ENCODE measurements around the gene CIZ1.

Gene CIZ1

DNA sequence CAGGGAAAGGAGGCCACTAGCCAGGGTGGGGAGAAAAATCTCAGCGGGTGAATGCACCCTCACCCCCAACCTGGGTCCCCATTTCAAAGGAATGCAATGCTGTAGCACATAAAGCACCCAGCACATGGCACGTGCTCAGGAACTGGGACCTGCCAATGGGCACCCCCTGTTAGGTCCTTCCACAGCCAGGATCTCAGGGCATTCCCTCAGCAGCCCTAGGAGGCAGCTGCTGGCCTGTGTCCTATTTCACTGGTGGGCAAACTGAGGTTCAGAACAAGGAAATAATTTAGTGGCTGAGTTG, 20.6 kb upstream of the CIZ1 start:
- no peak for DNase-seq

DNA sequence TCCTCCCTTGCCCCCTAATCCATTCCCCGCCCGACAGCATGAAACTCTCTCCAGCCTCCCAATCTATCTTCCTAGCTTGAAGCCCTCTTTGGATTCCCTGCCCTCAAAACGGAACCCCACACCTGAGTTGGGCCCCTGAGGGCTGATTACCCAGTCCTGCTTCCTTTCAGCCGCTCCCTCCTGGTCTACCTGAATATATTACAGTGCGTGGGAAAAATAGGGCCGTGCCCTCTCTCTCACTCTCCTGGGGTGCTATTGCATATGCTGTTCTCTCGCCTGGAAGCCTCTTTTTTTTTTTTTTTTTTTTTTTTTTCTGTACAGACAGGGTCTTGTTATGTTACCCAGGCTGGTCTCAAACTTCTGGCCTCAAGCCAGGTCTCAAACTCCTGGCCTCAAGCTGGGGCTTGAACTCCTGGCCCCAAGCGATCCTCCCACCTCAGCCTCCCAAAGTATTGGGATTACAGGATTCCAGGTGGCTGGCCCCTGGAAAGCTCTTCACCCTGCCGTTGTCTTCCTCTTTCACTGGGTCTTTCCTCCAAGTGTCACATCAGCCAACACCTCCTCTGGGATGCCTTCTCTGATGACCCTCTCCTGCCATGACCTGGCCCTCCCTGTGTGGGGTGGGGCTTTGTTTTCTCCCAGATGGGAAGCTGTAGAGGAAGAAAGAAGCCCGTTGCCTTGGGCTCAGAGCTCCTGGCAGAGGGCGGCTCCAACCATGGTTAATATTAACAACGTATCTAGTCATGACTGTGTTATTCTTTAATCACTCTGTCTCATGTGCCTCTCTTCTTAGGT, 20.0 kb upstream of the CIZ1 start:
- DNase-seq, result no peak

DNA sequence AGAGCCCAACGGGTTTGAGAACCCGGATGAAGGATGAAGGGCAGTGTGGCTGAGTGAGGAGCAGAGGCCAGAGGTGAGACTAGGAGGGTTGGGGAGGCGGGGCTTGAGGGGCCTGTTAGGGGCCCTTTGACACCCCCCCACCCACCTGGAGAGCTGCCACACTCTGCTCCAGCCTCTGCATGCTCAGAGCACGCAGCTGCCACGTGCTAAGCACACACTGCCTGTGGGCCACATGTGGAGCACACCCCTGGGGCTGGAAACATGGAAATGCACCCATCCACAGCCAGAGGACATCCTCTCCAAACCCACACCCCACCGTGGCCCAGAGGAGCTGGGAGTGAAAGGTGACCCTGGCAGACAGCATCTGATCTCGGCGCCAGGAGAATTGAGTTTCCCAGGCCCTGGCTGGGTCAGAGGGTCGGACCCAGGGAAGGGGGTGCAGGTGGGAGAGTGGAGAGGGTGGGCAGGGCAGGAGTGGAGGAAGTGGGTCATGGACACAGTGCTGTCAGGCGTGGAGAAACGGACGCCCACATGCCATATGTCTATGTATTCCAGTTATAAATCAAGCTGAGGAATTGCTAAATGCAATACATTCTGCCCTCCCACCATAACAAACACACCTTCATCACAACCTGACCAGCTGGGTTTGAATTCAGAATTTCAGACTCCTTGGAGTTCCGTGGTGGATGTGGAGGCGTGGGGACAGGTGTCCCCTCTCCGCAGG, 17.7 kb upstream of the CIZ1 start:
- no peak for DNase-seq

DNA sequence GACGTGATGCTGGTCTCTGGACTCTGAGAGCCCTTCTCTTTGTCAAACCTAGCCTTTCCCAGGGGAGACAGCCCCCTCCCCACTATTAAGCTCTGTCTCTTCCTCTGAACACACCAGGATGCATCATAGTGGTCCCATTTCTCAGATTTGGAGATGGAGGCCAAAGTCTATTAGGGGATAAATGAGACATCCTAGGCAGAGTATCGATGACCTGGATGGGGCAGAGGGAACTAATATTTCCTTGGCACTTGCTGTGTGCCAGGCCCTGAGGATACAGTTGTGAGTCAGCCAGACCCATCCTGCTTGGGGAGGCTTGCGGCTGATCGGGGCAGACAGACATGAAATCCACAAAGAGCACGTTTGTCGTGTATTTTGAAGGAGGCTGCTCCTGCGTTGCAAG, 17.0 kb upstream of the CIZ1 start:
- no peak for DNase-seq

DNA sequence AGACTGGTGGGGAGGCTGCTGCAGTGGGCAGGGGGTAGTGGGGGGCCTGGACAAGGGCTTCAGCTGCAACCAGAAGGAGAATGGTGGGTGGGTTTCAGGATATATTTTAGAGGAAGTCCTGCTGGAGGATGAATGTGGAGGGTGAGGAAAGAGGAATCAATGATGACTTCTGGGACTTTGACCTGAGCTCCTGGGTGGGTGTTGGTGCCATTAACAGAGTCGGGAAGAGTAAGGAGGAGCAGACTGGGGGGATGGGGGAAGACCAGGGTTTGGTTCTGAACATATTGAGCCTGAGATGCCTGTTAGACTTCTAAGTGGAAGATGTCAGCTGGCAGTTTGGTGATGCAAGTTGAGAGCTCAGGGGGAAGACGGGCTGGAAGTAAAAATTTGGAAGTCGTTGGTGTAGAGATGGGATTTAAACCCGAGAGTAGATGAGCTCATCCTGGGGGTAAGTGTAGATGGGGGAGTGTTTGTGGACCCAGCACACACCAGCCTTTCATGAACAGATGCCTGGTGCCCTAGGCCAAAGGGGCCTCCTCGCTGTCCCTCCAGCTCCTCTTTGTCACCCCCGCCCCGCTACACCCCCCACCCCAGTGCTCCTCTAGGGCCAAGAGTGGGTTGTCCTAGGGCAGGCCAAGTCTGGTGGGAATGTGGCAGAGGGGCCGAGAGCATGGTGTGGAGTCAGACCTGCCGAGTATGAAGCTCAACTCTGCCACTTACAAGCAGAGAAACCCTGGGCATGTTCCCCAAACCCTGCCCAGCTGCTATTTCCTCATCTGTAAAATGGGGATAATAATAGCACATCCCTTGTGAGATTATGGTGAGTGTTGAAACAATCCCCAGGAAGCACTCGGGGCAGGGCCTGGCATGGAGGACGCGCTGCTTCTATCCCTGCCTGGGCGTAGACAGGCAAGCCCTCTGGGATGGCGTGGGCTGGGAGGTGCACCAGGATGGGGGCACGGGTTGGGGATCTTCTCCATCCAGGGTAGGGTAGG, 15.8 kb upstream of the CIZ1 start:
- no peak for DNase-seq

DNA sequence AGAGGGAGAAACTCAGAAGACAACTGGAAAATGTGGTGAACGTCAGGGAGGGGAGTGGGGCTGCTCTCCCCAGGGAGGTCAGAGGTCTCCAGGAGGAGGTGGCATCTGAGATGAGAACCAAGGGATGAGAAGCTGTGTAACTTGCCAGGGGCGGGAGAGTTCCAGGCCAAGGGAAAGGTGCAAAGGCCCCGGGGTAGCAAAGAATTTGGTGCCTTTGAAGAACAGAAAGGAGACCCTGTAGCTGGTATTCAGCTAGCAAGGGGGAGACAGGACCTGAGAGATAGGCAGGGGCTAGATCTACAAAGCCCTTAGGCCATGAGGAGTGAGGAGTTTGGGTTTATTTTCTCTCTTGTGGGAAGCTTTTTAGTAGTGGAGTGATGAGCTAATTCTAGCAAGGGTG, 15.1 kb upstream of the CIZ1 start:
- no peak for DNase-seq

DNA sequence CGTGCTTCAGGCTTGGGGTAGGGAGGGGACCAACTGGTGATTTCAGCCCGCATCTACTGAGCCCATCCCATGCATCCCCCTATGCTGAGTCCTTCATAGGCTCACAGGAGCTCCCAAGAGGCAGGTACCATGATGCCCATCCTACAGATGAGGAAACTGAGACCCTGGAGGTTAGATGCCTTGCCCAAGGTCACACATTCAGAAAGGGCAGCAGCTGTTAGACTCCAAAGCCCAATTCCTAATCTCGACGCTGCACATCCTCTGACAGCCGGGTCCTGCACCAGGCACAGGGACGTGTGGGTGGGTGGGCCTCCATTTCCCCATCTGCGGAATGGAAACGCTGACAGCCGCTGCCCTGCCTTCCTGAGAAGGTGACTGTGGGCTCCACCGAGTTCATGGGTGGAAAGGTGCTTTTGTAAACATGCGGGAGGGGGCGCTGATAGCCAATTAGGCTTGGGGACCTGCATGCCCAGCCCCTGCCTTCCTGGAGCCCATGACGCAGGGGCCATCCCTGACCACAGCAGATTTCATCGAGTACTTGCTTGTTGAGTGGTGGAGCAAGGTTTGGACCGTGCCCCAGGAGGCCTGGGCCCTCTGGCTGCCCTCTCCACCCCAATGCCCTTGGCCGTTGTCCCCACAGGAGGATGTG, 14.0 kb upstream of the CIZ1 start:
- DNase-seq, result no peak

DNA sequence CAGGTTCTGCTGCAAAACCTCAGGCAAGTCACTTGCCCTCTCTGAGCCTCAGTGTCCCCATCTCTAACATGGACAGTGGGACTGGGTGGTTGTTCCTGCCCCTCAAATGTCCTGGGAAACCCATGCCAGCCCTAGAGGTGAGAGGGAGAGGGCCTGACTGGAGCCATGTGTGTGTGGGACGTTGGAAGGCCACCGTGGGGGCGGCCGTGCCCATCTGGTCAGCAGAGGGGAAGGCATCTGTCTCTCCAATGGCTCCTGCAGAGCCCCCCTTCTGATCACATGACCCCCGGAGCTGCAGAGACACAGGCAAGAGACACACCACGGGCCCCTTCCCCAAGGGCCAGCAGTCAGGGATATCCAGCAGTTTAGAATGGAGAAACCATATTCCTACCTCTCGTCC, 13.5 kb upstream of the CIZ1 start:
- DNase-seq, result no peak

DNA sequence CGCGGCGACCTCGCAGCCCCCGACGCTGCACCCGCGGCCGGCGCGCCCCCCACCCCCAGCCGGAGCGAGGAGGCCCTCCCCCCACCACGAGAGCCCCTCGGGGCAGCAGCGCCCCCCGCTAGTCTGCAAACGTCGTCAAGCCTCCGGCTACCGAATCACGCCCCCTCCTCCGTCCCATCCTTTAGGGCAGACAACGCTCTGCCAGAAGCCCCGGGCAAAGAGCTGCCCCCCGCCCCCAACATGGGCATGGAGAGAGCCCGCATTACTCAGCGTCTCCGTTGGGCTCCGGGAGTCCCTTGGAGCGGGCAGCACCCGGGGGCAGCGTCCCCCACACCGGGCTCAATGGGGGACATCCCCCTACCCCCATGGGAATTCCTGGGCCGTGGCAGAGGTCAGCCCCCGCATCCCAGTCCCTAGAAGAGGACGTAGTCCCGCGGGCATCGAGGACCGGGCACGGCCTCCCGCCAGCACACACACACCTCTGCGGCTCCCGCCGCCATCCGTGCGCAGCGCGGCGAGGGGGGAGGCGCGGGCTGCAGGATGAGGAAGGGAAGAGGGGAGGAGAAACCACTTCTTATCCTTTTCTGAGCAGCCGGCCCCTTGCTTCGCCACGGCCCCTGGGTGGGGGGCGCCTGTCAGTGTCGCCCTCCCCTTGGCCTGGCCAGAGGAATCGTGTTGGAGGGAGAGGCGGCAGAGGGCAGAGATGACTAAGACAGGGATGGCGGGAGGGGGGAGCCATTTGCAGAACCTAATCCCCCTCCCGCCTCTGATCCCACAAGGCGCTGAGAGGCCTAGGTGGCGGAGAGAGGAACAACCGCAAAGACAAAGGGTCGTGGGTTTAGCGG, 12.6 kb upstream of the CIZ1 start:
- peak; percentile 33 for DNase-seq

DNA sequence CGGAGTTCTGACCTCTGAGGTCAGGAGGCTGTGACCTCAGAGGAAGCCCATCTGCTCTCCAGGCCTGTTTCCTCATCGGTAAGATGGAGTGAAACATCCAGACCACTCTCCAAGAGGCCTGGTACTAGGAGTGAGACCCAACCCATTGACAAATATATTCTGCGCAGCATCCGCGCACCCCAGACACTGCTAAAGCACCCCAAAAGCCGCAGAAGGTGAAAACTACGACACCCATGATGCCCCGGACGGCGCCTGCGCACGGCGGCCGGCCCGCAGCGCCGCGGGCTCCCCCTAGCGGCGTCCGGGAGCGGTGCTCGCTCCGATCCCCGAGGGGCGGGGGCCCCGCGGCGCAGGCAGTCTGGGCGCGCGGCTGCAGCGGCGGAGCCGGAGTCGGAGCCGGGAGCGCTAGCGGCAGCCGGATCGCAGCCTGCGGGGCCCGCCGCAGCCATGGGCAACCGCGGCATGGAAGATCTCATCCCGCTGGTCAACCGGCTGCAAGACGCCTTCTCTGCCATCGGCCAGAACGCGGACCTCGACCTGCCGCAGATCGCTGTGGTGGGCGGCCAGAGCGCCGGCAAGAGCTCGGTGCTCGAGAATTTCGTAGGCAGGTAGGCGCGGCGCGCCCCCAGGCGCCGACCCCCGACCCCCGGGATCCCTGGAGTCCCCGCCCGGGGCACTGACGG, 11.8 kb upstream of the CIZ1 start, which contains the start of gene DNM1:
Gene DNM1 (plus strand): TSS at position 356 of the 683 bp plus-strand sequence. CDS start 92 bp downstream, at position 448.
- DNase-seq, result no peak

DNA sequence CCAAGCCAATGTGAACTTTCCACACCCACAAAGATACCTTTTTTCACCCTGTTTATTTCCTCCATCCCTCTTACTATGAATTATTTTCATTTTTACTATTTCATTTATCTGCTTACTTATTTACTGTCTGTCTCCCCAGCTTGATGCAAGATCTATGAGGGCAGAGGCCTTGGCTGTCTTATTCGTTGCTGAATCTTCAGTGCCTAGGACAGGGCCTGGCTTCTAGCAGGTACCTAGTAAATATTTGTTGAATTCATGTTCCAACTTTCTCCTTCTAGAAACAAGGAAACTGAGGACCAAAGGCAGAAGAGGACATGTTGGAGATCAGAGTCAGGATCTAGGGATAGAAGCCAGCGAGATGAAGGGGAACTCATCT, 11.3 kb upstream of the CIZ1 start:
- no peak for DNase-seq

DNA sequence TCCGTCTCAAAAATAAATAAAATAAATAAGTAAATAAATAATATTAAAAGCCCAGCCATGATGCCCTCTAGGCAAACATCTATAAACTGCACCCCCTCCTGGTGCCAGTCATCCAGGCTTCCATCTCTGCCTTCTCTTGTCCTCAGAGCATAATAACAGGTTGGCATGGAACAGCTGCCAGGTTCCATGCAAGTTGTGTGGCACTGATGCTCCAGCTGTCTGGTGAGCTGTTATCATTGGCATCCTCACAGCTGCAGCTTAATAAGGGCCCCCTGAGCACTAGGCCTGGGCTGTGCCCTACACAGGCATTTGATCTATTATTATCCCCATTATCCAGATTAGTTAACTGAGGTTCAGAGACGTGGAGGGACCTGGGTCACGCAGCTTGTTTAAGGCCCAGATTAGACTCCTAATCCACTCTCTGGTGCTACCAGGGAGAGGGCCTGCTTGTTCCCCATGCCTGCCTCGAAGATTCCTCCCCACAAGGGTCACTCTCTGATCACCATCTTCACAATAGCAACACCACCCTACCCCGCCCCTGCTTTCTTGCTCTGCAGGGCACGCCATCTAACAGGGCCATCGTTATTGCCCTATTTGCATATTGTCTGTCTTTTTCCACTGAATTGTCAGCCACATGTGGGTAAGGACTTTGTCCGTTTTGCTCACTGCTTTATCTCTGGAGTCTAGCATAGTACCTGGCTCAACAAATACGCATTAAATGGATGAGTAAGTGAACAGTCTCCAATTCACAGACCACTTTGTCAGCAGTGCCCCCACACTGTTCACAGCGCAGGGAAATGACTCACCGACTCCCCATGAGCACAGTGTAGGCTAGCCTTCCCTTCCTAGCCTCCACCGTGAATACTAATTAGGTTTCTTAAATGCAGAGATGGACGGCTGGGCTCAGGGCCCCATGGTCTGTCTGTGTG, 10.3 kb upstream of the CIZ1 start:
- no peak for DNase-seq

DNA sequence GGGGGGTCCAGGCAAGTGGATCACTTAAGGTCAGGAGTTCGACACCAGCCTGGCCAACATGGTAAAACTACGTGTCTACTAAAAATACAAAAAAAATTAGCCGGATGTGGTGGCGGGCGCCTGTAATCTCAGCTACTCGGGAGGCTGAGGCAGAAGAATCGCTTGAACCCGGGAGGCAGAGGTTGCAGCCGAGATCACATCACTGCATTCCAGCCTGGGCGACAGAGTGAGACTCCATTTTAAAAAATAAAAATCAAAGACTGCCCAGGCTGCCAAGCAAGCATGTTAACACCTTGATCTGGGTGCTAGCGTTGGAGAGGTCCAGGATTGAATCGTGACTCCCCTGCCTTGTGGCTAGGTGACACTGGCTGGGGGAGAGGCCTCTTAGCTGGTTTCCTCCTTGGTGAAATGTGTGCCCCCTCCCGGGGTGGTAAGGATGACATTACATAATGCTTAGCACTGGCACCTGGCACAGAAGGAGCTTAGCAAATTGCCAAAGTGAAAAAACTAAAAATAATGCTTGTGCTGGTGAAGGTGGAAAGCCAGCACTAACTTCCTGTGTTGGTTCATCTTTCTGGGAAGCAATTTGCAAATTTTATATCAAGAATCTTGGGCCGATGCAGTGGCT, 2.2 kb upstream of the CIZ1 start:
- DNase-seq, result no peak

DNA sequence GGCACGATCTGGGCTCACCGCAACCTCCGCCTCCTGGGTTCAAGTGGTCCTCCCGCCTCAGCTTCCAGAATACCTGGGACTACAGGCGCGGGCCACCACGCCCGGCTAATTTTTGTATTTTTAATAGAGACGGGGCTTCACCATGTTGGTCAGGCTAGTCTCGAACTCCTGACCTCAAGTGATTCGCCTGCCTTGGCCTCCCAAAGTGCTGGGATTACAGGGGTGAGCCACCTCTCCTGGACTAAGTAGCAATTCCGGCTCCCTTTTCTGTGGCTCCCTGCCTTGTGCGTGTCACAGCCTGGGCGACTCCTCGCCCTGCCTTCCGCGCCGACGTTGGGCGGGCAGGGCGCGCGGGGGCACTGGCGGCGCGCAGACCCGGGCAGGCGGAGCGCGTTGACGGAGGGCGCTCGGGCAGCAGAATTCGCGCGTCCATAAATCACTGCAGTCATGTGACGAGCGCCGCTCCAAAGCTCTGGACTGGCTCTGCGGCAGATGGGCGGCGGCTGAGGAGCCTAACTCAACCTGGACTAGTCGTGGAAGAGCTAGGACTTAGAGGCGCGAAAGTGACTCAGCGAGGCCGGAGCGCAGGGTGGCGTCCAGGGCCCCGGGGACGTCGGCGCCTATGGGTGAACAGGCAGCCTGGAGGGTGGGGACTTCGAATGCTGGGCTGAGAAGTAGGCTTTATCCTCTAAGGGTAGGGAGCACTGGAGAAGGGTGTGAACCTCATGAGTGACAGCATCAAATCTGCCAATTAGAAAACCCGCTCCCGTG, 1.4 kb upstream of the CIZ1 start:
- DNase-seq, result peak; percentile 80

DNA sequence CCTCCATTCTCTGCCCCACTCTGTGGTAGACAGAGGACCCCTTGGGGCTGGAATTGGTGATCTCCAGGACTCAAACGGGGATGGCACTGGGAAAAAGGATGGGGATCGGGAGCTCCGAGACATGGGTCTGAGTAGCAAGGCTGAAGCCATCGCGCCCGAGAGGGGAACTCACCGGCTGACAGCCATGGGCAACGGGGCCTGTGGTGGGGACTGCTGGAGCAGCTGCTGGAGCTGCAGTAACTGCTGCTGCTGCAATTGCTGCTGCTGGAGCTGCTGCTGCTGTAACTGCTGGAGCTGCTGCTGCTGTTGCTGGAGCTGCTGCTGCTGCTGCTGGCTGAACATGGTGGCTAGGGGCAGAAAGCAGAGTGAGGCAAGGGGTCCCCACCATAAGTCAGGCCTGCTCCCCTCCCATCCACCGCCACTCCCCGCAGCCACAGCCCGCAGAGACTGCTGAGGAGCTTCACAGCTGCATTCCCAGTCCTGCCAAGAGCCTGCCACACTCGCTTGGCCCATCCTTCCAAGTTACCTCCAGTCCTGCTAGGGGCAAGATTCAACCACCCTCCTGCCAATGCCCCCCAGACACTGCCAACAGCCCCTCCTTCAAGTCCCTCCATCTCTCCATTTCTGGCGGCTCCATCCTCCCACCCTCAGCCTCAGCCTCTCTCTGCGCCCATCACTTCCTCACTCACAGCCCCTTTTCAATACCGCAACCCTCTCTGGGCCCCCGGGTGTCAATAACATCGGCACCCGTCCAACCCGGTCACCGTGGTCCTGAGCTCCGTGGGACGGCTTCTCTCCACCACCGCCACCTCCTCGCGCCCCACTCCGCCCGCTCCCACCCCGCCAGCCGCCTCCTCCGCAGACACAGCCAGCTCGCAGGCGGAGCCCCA, 611 bp downstream of the CIZ1 start:
- no peak for DNase-seq

DNA sequence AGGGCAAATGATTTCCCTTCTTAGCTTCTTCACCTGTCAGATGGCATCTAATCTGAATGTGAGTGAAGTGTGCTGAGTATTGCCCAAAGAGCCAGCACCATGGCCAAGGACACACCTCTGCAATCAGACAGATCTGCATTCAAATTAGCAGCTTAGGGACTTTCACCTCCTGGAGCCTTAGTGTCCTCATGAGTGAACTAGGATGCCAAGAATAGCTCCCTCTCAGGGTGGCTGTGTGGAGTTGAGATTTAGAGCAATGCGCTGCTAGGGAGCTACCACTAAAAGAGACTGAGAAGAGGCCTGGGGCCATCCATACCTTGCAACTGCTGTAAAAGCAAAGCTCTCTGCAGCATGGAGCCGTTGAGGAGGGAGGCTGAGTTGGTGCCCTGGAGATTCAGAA, 1.4 kb downstream of the CIZ1 start:
- no peak for DNase-seq

DNA sequence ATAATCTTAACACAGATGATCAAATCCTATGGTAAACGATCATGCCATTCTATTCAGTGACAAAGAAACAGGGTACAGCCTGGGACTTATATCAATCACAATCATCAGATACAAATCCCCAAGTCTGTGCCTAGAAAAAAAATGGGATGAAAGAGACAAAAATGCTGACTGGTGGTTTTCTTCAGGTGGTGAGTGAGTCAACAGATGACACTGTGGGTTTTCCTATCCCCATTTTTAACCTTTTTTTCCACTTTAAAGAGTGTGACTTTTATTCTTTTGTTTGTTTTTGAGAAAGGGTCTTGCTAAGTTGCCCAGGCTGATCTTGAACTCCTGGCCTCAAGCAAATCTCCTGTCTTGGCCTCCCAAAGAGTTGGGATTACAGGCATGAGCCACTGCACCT, 3.2 kb downstream of the CIZ1 start:
- no peak for DNase-seq

DNA sequence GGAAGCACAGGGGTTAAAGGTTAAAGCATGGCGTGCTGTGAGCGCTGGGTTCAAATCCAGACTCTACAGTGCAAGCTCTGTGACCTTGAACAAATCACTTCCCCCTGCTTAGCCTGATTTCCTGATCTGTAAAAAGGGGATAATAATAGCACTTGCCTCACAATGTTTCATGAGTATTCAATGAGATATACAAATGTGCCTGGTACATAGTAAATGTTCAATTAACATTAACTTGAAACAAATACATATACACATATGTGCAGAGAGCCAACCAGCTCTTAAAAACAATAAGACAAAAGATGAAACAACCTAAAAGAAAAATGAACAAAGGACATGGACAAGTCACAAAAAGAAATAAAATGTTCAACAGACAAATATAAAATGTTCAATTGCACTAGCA, 4.0 kb downstream of the CIZ1 start:
- no peak for DNase-seq

Measured in DMS 273 treated with DMSO at 0.1 percent for 48 hours (cell line).